Superior temporal gyrus (tissue), 1 donor: ENCODE data around the gene MATN4.
A peak's percentile ranks its signal among the peaks of the same experiment; 100 is the strongest.
"Not testable (repeated sequence)": the region's sequence is repeated elsewhere in the genome, so short reads cannot be mapped to it uniquely, and the experiment has no call there.

Experiments used
- DNase-seq: peaks from one replicate; pipeline ENCODE4 v3.0.0-alpha.2; 2016; ENCODE audit errors: extremely low spot score

The MATN4 gene

GRCh38 chr20:45308117-45308778, at the start of gene MATN4:
Gene MATN4, minus strand, starts transcription at chr20:45308299. Its CDS starts 2,717 bp downstream, at chr20:45305582.
- DNase-seq: no peak

DNA sequence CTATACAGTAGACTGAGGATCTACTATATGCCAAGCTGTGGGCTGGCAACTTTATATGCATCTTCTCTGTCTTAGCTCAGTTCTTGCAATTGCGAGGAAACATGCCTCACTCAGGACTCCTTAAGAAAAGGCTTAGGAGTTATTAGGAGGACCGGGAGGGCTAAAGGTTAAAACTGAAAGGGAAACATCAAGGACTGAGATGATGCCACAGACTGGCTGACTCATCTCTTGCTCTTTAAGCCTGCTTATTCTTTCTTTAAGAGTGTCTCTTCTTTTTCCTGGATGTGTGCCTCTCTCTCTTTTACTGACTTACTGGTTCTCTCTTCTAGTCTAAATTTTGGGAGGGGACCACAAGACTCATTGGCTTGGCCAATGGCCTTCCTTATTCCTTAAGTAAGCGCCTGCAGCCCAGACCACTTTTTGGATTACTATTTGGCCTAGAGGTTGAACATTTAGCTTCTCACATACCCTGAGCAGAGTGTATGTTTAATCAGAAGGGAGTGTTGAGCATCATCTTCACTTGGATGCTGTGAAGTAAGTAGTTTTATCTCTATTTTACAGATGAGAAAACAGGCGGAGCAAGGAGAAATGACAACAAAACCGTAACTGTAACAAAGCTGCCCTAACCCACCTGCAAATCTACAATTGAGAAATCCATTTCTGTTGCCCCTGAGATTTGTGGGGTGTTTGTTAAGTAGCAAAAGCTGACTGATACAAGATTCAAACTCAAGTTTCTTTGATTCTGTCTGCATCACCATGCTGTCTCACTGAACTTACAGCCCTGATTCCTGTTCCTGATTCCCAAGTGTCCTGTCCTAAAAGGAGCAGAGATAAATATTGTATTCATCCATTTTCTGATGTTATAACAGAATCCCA, 47.3 kb upstream of the MATN4 start:
- DNase-seq: no peak

- DNase-seq: no peak
These were observed 46.5 kb upstream of the MATN4 start for GRCh38 chr20:45354423-45355208.

DNA sequence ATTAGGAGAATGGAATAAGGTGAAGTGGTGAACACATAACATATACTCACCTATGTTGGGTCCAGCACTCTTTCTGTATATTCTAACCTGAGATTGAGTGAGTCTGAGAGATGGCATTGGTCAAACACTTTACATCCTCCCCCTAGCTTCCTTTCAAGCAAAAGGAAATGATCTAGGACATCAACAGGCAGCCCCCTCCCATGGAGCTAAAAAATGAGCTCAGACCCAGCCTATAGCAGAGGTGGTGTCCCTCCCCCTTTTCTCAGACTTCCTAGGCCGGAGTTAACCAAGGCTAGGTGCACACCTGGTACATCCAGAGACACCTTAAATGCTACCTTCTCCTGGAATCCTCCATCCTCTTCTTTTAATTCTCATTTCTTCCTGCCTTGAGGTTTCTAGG, 45.6 kb upstream of the MATN4 start:
- DNase-seq: no peak

GRCh38 chr20:45352729-45353128, 44.6 kb upstream of the MATN4 start:
- no peak for DNase-seq

- DNase-seq: not testable (repeated sequence)
These were observed 42.7 kb upstream of the MATN4 start for GRCh38 chr20:45350795-45351194.

DNA sequence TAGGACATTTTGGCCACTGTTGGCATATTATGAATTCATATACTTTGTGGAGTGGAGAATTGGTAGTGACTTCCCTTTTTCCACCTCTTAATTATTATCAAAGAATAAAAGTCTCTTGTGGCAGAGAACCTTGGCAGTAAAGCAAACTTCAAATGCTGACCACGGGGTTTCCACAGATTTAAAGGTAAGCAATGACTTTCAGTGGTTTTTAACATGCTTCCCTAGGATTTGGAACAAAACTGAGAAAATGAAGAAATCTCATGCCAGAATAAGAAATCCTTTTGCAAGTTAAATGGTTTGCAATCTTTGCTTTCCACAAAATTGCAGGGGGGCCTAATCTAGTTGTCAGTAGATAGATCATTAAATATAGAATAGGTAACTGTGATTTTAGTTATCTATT, 42.1 kb upstream of the MATN4 start:
- no peak for DNase-seq

DNA sequence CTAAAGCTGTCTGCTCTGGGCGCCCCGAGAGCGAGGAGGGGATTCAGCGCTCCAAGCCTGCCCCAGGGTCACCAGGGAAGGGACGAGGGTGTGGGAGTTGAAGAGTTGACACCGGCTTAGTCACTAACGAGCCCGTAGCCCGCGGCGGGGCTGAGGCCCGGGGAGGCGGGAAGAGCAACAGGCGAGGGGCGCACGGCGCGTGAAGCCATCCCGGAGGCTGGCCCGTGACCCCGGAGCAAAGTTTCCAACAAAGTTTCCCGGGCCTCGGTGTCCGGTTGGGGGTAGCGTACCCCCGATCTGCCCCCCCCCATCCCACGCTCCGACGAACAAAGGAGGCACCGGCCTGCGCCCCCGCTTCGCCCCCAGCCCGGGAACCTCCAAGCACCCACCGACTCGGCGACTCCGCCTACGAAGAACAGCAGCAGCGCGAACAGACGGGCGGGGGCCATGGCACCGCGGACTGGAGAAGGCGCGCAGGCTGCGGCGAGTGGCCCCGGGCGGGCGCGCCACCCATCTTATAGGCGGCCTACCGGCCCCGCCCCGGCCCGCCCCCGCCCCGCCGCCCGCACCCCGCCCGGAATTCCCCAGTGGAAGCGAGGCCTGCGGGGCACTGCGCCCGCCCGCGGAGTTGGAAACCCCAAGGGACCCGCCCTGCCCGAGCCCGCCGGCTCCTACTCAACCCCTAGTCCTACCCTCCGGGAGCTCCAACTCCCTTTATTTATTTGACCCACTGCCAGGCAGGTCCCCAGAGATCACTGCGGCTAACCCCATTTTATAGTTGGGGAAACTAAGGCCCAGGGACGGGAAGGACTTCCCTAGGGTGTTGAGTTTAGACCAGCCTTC, 40.1 kb upstream of the MATN4 start, which contains the start of gene SDC4:
Gene SDC4 (minus strand): TSS at position 489 of the 843 bp plus-strand sequence. CDS start 40 bp downstream, at position 449.
- DNase-seq: no peak

GRCh38 chr20:45347297-45347935, 39.3 kb upstream of the MATN4 start:
- no peak for DNase-seq

DNA sequence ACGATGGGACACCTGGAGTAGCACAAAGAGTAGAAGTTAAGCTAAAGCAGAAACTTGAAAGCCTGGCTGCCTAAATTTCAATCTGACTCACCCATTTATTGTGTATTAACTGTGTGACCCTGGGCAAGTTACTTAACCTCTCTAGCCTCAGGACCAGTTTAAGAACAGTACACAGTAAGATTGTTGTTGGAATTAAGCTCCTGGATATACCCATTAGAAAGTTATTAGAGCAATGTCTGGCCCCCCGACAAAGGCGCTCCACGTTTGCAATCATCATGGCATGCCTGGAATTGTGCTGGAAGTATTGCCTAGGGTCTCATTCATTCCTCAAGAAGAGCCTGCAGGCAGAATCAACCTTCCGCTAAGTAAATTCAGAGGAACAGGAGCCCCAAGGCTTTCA, 38.8 kb upstream of the MATN4 start:
- no peak for DNase-seq

DNA sequence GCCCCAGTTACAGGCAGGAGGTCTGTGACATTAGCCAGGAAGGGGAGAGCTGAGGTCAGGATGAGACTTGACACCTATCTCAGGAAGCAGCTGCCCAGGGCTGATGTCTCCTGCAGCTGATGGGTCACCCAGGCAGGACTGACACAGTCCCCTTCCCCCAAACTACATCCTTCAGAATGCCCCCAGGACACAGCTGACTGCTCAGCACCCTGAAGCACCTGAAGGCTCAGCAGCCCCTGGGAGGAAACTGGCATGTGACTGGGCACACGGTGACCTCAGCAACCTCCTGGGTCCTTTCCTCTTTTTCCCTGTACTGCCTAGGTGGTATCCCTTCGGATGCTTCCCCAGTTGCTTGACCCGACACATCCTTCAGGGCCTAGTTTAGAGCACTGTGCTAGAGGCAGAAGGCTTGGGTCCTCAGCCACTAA, 38.2 kb upstream of the MATN4 start:
- DNase-seq: no peak

DNA sequence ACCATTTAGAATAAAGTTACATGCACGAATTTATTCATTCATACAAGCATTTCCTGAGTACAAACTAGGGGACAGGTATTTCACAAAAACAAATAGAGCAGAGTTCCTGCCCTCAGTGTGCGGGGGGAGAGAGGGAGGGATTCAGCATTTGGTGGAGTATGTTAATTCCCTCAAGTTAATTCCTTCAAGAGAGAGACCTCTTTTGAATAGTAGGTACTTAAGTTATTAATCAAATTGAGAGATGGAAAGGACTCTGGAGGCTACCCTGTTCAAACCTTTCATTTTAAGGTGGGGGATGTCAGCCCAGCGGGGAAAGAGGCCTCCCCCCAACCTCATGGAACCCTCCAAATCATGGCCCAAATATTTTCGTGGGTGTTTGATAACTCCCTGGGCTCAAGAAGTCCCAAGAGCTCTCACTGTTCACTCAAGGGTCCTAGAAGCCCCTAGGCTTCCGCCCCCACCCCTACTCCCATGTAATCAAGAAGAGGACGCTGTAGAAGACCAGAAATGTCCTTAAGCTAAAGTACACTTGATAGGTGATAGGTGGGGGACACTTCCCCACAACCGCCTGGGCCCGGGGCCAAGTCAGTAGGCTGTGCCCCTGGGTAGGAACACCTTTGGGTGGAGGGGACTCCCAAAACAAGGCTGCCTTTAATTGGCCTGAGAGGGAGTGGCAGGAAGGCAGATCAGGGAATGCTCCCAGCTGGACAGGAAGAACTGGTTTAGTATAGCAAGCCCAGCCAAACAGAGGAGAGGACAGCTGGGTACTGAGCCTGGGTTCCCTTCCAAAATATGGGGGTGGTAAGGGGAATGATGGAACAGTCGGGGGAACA, 37.2 kb upstream of the MATN4 start:
- no peak for DNase-seq

DNA sequence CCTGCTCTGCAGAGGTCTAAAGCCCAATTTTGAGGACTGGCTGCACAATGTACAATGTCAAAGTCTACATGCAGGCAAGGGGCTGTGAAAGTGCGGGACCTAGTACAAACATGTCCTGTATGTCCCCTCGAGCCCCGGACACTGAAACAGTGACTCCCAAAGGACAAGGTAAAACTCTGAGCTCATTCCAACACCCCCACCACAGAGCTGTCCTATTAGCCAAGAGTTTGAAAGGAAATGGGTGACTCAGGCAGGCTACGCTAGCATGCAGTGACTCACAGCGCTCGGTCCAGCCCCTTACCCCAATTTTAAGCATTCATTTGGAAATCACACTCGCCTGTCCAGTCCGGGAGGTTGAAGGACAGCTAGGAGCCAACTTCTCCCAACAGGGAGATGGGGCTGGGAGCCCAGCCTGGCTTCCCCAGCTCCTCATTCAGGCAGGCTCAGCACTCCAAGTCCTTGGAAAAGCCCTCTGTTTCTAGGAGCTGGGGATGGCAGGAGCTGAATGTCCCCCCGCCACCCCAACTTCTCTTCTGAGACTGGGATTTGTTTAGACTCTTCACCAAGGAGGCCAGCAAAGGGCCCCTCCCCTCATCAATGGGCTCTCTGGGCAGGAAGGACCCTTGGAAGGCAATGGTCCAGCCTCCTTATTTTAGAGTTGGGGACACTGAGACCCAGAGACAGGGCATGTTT, 36.2 kb upstream of the MATN4 start:
- no peak for DNase-seq

- DNase-seq: no peak
These were observed 35.6 kb upstream of the MATN4 start for GRCh38 chr20:45343532-45344167.

DNA sequence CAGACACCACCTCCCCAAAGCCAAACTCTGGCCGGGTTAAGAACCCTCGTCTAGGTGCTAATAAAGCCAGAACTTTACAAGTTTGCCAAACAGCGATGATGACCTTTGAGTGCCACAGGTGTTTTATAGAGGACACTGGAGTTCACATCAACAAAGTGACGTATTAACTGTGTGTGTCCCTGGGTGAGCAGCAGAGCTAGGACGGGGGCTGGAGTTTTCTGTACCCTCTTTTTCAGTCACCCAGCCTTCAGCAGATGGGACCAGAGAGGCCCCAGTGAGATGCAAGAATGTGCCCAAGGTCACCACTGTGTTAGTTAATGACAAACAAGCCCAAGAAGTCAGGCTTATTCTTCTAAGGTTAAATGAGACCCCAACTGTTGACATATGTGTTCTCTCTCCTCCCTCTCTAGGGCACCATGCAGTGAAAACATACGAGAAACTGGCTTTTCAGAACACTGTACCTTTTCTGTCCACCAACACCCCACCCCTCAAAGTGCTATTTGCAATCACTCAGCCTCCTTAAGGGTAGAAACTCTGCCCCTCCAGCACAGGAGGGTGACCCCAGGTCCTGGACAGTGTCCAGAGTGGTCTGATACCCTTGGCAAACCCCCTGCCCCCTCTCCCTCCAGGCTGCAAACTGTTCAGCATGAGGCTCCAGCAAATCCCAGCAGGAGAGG, 34.9 kb upstream of the MATN4 start:
- no peak for DNase-seq

GRCh38 chr20:45341939-45342854, 34.1 kb upstream of the MATN4 start:
- DNase-seq: peak; percentile 56

DNA sequence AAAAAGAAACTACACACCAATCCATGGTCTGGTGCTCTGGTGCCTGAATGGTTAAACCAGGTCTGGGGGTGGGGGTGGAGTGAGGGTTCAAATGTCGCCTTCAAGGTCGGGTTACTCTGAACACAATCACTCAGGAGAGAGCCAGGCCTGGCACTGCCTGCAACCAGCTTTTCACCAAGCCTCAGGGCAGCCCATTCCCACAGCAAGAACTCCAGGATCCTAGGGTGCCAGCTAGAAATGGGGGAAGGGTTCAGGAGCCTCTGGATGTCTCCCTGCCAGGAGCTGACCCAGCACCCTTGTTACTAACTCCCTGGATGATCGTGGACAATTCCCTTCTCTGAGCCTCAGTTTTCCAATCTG, 33.5 kb upstream of the MATN4 start:
- DNase-seq: no peak
